HG03175 (cell line): ENCODE data around the gene PLA2G2D.

Experiments used
- ATAC-seq: cut with Tn5 transposase; IDR thresholded peaks from one replicate; pipeline ENCODE4 v1.9.1; 2021; ENCODE audit warnings: mild to moderate bottlenecking, moderate library complexity; ENCODE audit not compliant: unreplicated experiment

Gene PLA2G2D

GRCh38 chr1:20119347-20119746 is at the start of gene PLA2G2D:
Gene PLA2G2D (minus strand): TSS chr1:20119536. CDS start chr1:20119498, 38 bp downstream.
- ATAC-seq = no peak

DNA sequence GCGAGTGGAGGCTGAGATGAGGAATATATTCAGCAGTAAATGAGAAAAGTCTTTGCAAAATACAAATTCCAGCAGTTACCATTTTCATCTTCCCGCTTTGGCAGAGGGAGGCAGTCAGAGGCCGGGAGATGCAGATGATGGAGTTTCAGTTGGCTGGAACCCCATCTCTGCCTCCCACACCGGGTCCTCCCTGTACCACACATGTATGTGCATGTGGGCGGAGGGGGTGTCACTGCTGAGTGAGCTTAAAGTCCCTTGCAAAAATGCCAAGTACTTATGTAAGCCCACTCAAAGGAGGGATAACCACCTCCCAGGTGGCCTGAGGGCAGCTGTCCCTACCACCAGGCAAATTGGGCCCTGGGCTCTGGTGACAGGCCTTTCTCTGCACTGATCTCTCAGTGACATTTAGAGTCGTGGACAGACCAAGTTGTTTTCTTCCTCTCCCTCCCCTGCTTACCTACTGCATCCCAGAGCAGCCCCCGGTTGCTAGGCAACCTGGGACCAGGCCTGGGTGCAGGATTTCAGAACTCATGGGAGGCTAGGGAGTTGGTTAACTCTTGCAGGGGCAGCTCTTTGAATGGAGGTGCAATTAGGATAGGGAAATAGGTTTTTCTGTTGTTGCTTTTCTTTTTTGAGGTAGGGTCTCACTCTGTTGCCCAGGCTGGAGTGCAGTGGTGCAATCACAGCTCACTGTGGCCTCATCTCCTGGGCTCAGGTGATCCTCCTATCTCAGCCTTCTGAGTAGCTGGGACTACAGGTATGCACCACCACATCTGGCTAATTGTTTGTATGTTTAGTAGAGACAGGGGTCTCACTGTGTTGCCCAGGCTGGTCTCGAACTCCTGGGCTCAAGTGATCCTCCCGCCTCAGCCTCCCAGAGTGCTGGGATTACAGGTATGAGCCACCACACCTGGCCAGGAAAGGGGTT is 49.5 kb upstream of the PLA2G2D start:
- ATAC-seq = no peak

DNA sequence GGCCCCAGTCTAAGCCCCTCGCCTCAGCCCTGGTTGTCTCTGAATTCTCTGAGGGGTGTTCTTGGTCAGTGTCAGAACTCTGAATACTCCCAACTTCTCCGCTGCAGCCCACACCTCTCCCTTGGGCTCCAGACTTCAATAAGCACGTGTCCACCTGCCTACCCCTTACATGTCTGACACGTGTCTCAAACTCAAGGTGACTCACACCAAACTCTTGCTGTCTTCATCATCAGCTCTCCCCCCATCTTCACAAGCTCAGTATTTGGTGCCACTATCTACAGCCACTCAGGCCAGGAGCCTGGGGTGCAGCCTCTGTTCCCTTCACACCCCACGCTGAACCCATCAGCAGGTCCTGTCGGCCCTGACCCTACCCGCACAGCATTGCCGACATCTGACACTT is 47.8 kb upstream of the PLA2G2D start:
- ATAC-seq = no peak

GRCh38 chr1:20166051-20166450 is 46.7 kb upstream of the PLA2G2D start:
- ATAC-seq = no peak

- no peak for ATAC-seq
Observed at GRCh38 chr1:20165522-20165951, 46.2 kb upstream of the PLA2G2D start.

- ATAC-seq = no peak
Observed at GRCh38 chr1:20164694-20165202, 45.4 kb upstream of the PLA2G2D start.

GRCh38 chr1:20160034-20160433 is 40.7 kb upstream of the PLA2G2D start:
- no peak for ATAC-seq

- no peak for ATAC-seq
Observed at GRCh38 chr1:20158358-20159070, 39.2 kb upstream of the PLA2G2D start.

- no peak for ATAC-seq
Observed at GRCh38 chr1:20154301-20154831, 35.0 kb upstream of the PLA2G2D start.

GRCh38 chr1:20153000-20153418 is 33.7 kb upstream of the PLA2G2D start:
- ATAC-seq = no peak

DNA sequence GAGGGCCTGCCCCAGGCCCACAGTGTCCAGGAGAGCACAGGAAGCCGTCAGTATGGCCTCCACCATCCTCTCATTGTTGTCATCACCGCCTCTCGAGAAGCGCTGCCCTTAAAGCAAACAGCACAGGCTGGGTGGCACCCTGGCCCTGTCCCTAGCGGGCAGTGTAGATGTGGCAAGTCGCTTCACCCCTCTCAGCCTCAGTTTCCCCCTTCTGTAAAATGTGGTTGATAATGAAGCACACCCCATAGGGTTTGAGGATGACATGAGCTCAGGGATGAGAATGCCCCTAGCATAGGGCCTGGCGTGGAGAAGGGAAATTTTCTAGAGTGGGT is 33.2 kb upstream of the PLA2G2D start:
- ATAC-seq = no peak

GRCh38 chr1:20151906-20152598 is 32.7 kb upstream of the PLA2G2D start:
- peak; percentile 80 for ATAC-seq

DNA sequence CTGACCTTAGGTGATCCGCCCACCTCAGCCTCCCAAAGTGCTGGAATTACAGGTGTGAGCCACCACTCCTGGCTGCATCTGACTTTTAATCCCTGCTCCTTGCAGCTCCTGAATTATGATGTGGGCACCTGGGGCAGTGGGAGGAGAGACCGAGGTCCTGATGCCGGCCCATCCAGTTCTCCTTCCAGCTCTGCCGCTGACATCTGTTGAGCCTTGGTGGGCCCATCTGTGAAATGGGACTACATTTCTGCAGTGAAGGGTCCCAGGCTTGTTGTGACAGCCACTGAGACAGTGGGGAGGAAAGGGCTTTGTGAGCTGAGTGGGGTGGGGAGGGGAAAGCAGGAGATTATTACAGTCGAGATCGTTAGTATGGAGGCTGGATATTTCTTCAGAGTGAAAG is 31.6 kb upstream of the PLA2G2D start:
- ATAC-seq = no peak

GRCh38 chr1:20150326-20150705 is 31.0 kb upstream of the PLA2G2D start:
- no peak for ATAC-seq

DNA sequence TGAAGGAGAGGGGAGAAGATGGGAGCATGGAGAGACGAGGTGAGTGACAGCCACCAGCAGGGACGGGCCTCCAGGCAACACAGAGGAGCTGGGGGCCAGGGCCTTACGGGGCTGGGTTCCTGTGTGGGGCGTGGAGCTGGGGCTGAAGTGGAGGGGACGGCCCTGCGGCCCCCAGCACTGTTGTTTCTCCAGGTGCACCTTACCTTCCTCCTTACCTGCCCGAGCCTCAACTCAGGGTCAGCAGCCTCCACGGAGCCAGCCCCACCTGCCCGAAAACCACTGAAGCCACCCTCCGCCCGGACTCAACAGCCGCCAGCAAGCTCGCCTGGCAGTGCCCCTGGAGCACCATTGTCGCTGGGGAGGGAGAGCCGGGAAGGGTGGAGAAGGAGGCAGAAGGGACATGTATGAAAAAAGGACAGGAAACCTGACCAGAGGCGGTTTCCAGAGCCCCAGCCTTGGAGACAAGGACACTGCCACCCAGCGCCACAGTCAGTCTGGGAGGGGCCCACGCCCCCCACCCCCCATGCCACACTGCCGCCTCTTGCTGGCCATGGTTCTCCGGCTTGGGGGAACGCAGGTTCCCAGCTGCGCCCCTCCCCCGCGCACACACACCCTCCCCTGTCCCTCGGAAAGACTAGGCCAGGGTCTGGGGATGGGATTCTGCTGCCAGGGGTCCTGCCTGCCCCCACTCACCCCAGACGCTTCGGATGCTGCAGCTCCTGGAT is 30.4 kb upstream of the PLA2G2D start:
- ATAC-seq = no peak

DNA sequence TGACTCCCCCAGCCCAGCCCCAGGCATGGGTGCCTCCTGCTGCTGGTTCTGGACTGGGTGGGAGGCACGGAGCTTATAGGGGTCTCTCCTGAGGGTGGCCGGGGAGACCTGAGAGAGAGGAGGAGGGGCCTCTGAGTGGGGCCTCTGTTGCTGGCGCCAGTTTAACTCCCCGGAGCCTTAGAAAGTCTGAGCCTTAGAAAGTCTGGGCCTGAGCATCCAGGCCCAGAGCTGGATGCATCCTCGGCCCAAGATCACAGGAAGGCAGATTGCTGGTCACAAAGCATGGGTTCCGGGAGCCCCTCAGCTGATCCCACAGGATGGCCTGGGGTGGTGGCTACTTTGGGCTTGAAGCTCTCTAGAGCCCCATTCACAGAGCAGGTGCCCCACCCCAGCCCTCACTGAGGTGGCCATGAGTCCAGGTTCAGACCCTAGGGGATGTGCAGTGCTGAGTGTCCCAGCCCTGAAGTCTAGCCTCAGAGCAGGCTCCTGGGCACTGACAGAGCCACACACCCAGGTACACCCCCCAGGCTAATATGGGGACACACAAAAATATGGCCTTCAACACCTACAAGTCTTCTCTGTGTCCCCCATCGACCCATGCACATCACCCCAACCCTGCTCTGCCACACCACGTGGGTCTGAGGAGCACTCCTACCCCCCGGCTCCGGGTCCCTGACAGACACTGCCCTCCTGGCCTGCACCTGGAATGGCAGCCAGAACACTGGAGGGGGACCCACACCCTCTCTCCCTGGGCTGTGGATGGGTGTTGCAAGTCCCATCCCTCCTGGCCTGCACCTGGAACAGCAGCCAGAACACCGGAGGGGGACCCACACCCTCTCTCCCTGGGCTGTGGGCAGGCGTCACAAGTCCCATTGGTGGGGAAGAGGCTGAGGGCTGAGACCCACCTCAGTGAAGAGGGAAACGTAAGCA is 29.5 kb upstream of the PLA2G2D start:
- no peak for ATAC-seq

- no peak for ATAC-seq
Observed at GRCh38 chr1:20147846-20148570, 28.7 kb upstream of the PLA2G2D start.

DNA sequence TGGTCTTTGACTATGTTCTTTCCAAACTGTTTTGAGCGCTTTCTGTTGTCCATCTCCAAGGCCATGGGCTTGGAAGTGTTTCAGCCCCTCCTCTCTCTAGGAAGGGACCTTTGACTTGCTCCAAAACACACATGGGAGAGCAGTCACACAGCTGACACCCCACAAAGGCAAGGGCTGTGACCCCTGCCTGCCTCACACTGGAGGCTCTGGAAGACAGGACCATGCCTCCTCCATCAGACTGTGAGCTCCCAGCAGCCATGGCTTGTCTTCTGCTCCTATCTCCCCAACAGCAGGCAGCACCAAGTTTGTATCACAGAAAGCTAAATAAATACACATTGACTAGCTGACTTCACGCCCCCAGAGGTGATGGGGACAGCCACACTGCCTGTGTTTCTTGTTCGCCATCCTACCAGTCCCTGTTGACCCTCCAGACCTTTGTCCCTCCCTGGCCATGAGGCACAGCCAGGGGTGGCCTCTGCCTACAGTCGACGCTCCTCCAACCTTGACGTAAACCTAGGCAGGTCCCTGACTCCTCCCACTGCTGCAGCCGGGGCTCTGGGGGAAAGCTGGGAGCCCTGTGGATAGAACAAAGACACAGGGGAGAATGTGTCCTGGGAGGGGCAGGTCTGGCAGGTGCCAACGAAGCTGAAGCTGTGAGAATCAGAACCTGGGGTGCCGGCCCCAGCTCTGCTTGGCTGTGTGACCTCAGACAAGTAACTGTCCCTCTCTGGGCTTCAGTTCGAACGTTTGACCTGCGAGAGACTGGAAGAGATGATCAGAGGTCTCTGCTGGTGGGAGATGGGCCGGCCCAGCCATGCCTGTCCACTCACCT is 24.6 kb upstream of the PLA2G2D start:
- no peak for ATAC-seq
